ENCODE data around the gene AKR1B1.

DNA sequence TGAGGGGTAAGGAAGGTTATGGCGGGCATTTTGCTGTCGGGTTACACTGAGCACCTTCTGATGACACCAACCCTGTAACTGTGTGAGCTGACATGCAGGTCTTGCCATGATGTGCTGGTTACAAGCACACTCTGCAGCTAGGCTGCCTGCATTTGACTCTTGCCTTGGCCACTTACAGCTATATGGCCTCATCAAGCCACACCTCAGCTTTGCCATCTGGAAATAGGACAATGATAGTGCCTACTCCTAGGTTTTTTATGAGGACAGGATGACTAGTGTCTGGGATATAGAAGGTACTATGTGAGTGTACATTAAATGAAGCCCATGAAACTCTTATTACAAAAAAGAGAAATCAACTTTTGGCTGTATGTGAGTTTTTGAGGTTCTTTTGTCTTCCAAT is 58.0 kb downstream of the AKR1B1 start:
- TF ChIP-seq, protein P1, sequence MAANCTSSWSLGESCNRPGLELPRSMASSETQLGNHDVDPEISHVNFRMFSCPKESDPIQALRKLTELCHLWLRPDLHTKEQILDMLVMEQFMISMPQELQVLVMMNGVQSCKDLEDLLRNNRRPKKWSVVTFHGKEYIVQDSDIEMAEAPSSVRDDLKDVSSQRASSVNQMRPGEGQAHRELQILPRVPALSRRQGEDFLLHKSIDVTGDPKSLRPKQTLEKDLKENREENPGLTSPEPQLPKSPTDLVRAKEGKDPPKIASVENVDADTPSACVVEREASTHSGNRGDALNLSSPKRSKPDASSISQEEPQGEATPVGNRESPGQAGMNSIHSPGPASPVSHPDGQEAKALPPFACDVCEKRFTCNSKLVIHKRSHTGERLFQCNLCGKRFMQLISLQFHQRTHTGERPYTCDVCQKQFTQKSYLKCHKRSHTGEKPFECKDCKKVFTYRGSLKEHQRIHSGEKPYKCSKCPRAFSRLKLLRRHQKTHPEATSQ (tag by site-specific recombination; IDR thresholded peaks at IDR 0.05), result no peak
- no peak for TF ChIP-seq ZNF561 (tag by site-specific recombination; IDR thresholded peaks at IDR 0.05; ENCODE audit: borderline replicate concordance)
- TF ChIP-seq PRDM10 (tag by site-specific recombination; IDR thresholded peaks at IDR 0.05), result no peak
- TF ChIP-seq TRIM28 (IDR thresholded peaks at IDR 0.05; ENCODE audit: borderline replicate concordance, low read length), result no peak
- TF ChIP-seq, protein P2, sequence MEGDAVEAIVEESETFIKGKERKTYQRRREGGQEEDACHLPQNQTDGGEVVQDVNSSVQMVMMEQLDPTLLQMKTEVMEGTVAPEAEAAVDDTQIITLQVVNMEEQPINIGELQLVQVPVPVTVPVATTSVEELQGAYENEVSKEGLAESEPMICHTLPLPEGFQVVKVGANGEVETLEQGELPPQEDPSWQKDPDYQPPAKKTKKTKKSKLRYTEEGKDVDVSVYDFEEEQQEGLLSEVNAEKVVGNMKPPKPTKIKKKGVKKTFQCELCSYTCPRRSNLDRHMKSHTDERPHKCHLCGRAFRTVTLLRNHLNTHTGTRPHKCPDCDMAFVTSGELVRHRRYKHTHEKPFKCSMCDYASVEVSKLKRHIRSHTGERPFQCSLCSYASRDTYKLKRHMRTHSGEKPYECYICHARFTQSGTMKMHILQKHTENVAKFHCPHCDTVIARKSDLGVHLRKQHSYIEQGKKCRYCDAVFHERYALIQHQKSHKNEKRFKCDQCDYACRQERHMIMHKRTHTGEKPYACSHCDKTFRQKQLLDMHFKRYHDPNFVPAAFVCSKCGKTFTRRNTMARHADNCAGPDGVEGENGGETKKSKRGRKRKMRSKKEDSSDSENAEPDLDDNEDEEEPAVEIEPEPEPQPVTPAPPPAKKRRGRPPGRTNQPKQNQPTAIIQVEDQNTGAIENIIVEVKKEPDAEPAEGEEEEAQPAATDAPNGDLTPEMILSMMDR (tag by site-specific recombination; IDR thresholded peaks at IDR 0.05), result no peak
- no peak for TF ChIP-seq ZNF24 (tag by site-specific recombination; IDR thresholded peaks at IDR 0.05)
- TF ChIP-seq ZNF629 (tag by site-specific recombination; IDR thresholded peaks at IDR 0.05), result no peak
- TF ChIP-seq TCF7L2 (IDR thresholded peaks at IDR 0.05; ENCODE audit: borderline replicate concordance, low read depth, low read length), result no peak
